H1 (cell line): Measurements from ENCODE around the gene TAF9. TPM values are rescaled to one million over a fixed set of nuclear protein-coding genes. Genes with fewer than 3 reads are reported as not detected.

Source experiments
- RNF2 ChIP-seq: fragments of 200-900, 300-1000 bp; sonication (generic); IDR thresholded peaks from 2 replicates; pipeline ENCODE4 v1.7.1; 2016; ENCODE audit warnings: borderline replicate concordance, low read depth, mild to moderate bottlenecking, antibody characterized with exemption, low read length; ENCODE audit not compliant: poor library complexity, severe bottlenecking; ENCODE audit errors: missing control alignments
- RXRA ChIP-seq: IDR thresholded peaks from 2 replicates; pipeline ENCODE4 v1.6.1; 2011; ENCODE audit warnings: low read depth, mild to moderate bottlenecking, low read length, moderate library complexity; ENCODE audit not compliant: insufficient read depth
- polyA plus RNA-seq, 7 experiments: library from polyadenylated mRNA; depleted of rRNA in 3 of 7; stranded (reverse) in 5 of 7; unstranded in 2 of 7; fragments of >200 nt in 5 of 7; fragments of 200-250 nt in 2 of 7; gene quantifications; 1 replicate in 5 of 7; 2 replicates in 1 of 7; 4 replicates in 1 of 7; pipeline versions ENCODE4 v1.2.1 to v1.2.3, GENCODE V29; 2011 to 2013; ENCODE audit warnings: missing spikeins in 2 of 7, mixed read lengths in 2 of 7
- total RNA-seq: library from RNA; stranded (reverse); fragmentation: NEBNext Ultra II Directional; extraction: Animal tissue kit (Norgen Biotek cat#: 25700); gene quantifications from 2 replicates; pipeline ENCODE4 v1.2.1, GENCODE V29; 2021

TAF9 gene
- total and polyA plus RNA-seq, 2 of the 8 experiments (the other 6 are each of a cell fraction or from before 2014, with no cell fraction given), result 85.1 to 135 TPM

DNA sequence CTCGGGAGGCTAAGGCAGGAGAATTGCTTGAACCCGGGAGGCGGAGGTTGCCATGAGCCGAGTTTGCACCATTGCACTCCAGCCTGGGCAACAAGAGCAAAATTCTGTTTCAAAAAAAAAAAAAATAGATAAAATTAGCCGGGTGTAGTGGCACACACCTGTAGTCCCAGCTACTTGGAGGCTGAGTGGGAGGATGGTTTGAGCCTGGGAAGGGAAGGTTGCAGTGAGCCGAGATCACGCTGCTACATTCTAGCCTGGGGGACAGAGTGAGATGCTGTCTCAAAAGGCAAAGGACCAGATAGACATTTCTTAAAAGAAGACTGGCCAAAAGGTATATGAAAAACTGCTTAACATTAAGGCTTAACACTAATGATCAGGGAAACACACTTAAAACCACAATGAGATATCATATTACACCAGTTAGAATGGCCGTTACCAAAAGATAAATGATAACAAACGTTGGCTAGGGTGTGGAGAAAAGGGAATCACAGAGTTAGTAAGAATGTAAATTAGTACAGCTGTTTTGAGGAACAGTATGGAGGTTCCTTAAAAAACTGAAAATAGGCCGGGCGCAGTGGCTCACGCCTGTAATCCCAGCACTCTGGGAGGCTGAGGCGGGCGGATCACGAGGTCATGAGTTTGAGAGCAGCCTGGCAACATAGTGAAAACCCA lies 35.5 kb upstream of the TAF9 start (continued):
- TF ChIP-seq RNF2 (no peak), RXRA (no peak)
